KG1 (cell line): Measurements from ENCODE around the gene CATSPERZ.

Experiments
- DNase-seq: peaks from one replicate; lab custom pipeline; 2025; lab: John Stamatoyannopoulos, UW

CATSPERZ gene

DNA sequence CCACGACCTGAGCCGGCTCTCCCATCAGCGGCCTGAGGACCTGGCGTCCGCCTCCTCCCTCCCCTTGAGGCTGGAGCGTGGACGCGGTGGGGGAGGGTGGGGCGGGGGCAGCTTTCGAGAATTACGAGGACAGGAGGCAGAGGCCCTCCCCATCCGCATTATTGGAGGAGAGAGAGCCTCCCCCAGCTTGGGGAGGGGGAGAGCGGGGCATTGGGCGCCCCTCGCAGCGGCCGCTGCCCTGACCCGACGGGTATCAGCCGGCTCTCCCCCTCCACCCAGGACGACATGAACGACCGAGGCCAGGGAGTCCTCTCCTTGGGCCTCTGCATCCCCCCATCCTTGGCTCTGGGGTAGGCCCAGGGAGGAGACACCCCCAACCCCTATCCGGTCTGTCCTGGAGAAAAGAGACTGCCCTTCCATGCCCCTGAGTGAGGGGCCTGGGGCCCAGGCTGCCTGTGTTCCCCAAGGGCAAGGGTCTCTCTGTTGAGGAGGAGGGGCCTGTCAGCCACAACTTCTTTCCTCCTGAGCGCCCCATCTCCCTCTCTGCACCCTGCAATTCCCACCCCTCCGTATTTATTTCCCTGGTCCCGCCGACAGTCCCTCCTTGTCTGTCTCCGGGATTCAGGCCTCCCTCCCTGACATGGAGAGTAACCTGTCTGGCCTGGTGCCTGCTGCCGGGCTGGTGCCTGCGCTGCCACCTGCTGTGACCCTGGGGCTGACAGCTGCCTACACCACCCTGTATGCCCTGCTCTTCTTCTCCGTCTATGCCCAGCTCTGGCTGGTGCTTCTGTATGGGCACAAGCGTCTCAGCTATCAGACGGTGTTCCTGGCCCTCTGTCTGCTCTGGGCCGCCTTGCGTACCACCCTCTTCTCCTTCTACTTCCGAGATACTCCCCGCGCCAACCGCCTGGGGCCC lies 14.0 kb upstream of the CATSPERZ start:
- DNase-seq: peak; percentile 36

DNA sequence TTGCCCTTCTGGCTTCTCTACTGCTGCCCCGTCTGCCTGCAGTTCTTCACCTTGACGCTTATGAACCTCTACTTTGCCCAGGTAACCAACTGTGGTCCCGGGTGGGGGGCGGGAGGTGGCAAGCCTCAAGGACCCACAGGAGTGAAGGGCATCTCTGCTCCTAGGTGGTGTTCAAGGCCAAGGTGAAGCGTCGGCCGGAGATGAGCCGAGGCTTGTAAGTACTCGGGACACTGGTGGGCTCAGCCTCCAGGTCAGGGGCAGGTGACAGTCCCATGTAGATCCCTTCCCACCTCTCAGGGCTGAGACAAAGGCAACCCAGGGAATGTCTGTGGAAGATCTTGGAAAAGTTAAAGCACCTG lies 13.4 kb upstream of the CATSPERZ start:
- no peak for DNase-seq

DNA sequence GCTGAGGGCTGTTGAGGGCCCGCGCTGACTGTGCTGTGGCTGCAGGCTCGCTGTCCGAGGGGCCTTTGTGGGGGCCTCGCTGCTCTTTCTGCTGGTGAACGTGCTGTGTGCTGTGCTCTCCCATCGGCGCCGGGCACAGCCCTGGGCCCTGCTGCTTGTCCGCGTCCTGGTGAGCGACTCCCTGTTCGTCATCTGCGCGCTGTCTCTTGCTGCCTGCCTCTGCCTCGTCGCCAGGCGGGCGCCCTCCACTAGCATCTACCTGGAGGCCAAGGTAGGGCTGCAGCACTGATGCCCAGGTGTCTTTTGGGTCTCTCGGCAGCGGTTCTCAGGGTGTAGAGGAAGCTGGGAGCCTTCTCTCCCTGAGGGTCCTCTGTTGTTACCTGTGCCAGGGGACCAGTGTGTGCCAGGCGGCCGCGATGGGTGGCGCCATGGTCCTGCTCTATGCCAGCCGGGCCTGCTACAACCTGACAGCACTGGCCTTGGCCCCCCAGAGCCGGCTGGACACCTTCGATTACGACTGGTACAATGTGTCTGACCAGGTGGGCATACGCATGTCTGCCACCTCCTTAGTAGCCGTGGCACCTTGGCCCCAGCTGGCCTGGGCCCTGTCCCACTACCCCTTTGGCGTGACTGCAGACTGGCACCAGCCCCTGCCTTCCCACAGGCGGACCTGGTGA lies 12.3 kb upstream of the CATSPERZ start:
- DNase-seq: no peak

DNA sequence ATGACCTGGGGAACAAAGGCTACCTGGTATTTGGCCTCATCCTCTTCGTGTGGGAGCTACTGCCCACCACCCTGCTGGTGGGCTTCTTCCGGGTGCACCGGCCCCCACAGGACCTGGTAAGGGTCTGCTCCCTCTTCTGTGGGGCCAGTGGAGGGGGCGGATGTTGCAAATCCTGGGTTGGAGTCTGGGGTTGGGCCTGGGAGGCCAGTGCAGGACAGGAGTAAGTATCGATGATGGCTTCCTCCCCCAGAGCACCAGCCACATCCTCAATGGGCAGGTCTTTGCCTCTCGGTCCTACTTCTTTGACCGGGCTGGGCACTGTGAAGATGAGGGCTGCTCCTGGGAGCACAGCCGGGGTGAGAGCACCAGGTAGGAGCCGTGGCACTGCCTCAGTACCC lies 11.8 kb upstream of the CATSPERZ start:
- DNase-seq: no peak

DNA sequence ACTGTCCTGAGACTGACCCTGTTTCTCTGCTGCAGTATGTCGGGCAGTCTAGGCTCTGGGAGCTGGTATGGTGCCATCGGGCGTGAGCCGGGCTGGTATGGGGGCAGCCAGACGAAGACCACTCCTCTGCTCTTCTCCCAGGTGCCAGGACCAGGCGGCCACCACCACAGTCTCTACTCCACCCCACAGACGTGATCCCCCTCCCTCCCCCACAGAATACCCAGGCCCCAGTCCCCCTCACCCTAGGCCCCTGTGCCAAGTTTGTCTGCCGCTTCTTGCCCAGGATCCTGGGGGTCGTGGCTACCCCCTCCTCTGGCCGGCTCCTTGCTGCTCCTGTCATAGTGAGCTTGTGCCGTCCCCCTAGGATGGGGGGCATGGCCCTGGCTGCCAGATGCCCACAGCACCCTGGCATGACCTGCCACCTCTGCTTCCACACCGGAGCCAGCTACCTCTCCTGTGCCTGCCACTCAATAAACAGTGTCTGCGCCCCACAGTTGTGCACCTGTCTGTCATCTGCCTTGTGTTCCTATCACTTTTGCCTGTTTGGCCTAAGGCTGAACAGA lies 11.1 kb upstream of the CATSPERZ start:
- DNase-seq: no peak

DNA sequence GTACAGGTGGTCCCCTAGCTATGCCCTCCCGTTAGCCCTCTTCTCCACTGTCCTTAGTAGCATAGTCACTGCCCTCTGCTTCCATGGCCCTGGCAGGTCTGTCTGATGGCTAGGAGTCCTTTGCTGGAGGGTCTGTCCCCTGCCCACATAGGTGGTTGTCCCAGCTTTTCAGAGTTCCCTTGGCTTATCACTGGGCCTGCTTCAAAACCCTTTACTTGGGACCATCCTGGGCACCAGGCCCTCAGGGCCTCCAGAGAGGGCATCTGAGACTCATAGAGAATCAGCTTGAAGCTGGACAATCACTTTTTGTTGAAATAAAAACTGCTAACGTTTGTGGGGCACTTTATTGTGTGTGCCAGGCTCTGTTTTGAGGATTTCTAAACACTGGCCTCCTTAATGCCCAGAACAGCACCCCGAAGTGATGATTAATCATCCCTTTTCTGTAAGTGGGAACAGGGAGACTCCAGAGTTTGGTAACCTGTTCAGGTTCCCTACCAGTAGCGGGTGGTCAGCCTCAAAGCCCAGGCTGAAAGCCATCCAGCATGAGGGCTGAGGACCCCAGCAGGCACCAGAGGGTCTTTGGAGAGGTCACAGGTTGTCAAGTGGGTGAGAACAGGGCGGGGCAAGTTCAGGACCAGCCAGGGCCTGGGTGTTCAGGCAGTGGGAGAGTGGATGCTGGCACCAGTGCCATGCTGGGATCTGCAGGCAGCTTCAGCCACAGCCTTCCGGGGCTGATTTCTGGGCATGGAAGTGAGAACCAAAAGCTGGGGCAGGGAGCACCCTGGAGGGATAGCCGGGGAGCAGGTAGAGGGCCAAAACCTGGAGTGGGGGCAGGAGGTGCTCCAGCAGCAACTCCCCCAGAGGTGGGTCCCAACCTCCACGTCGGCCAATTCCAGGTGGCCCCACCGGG lies 9.6 kb upstream of the CATSPERZ start:
- DNase-seq: no peak

DNA sequence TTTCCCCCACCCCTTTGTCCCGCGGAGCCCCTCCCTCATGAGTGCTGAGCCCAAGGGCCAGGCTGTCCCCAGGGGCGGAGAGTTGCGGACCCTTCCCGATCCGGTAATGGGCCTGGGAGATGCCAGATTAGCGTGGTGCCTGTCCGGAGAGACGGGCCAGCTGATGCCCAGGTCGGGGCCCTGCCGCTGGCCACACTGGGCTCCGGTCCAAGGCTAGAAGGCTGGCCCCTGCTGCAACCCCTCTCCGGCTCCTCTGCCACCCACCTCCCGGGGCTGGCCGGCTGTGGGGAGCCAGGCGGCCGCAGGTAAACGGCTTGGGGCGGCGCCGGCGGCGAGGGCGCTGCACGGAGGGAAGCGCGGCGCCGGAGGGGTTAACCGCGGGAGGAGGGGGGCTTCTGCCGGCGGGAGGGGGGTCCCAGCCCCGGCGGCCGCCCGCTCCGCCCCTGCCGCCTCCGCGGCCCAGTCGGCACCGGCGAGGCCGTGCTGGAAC lies 8.9 kb upstream of the CATSPERZ start, which contains the start of gene KCNK4:
KCNK4 (plus strand) TSS at position 41 of the 490 bp plus-strand sequence. CDS start 1,717 bp downstream, outside the sequence.
- no peak for DNase-seq

DNA sequence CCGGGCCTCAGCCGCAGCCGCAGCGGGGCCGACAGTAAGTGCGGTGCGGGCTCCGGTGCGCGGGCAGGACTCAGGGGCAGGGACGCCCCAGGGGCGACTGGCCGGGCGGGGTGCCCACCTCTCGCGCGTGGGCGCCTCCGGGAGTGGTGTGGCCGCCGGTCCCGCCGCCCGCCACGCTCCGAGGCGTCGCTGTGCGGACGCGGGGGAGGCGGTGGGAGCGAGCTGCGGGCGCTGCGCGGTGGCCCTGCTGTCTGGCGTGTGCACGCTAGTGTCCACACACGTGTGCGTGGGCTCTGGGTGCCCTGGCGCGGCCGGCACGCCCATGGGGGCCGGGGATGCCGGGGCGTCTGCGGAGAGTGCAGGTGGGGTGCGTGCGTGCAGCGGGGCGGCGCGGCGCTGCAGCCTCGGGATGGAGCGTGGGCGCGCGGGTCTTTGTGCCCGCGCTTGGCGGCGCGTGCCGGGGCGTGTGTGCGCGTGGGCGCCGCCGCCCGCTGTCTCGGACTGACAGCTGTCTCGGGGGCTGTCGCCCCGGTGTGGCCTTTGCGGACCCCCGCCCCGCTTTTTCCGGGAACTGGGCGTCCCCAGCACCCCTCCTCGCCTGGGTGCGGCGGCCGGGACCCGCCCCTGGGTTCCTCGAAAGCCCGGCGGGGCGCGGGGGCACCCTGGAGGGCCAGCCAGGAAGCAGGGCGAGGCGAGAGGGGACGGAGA lies 8.3 kb upstream of the CATSPERZ start:
- DNase-seq: no peak

DNA sequence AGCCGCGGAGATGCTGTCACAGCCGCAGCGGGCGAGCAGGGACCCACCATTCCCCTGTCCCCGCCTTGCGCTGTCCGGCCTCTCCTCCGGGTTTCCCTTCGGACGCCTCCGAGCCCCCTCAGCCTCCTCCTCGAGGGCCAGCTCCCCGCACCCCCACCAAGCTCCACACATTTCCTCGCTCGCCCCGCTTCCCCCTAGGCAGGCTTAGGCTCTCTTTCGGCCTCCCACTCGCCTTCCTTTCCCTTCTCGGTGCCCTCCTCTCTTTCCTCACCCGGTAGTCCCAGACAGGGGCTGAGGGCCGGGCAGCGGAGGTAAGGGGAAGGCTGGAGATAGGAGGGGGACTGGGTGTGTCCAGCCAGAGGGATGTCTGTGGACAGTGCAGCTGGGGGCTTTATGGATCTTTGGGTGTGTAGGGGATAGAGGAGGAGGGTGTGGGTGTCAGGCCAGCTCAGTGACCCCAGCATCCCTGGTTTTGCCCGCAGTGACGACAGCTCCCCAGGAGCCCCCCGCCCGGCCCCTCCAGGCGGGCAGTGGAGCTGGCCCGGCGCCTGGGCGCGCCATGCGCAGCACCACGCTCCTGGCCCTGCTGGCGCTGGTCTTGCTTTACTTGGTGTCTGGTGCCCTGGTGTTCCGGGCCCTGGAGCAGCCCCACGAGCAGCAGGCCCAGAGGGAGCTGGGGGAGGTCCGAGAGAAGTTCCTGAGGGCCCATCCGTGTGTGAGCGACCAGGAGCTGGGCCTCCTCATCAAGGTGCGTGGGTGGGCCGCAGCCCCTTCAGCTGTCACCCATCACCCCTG lies 7.5 kb upstream of the CATSPERZ start:
- DNase-seq: no peak

DNA sequence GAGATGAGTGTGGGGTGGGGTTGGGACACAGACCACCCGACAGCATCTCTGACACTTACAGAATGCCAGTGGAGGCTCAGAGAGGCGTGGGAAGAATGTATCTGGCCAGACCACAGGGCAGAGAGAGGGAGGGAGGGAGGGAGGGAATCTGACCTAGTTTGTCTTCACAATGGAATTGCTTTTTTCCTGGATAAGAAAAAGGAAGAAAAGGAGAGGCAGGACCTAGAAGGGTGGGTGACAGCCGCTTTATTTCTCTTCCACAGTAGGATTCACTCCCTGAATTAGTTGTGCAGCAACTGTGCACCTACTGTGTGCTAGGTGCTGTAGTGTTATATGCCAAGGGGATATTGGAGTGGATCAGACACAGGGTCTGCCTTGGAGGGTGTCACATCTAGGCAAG lies 5.4 kb upstream of the CATSPERZ start:
- no peak for DNase-seq

DNA sequence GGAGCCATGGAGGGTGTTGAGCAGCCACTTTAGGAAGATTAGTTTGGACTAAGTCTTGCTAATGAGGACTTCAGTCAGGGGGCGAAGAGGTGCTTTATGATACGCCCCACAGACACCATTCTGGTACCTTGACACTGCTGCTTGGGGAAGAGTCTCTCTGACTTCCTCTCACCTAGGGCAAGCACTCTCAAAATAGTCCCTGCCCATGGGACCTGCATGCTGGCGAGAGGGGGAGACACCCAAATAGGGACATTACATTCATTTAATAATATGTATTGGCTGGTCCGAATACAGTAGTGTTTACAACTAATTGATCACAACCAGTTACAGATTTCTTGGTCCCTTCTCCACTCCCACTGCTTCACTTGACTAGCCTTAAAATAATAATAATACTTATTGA lies 4.4 kb upstream of the CATSPERZ start:
- DNase-seq: no peak

DNA sequence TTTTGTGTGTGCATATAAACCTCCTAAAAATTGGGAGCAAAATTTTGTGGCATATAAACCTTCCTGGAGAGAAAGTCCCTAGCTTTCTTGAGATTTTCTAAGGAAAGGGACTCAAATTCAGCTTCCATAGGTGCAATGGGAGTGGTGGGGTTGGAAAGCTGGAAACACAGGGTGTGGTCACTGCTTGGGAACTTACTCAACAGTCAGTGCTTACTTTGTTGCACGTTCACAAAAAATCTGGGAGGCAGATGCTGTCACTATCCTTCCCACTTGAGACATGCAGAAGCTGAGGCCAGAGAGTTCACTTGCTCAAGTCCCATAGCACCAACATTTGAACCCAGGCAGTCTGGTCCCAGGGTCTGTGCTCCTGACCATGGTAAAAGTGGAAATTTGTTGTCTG lies 3.9 kb upstream of the CATSPERZ start:
- DNase-seq: no peak

DNA sequence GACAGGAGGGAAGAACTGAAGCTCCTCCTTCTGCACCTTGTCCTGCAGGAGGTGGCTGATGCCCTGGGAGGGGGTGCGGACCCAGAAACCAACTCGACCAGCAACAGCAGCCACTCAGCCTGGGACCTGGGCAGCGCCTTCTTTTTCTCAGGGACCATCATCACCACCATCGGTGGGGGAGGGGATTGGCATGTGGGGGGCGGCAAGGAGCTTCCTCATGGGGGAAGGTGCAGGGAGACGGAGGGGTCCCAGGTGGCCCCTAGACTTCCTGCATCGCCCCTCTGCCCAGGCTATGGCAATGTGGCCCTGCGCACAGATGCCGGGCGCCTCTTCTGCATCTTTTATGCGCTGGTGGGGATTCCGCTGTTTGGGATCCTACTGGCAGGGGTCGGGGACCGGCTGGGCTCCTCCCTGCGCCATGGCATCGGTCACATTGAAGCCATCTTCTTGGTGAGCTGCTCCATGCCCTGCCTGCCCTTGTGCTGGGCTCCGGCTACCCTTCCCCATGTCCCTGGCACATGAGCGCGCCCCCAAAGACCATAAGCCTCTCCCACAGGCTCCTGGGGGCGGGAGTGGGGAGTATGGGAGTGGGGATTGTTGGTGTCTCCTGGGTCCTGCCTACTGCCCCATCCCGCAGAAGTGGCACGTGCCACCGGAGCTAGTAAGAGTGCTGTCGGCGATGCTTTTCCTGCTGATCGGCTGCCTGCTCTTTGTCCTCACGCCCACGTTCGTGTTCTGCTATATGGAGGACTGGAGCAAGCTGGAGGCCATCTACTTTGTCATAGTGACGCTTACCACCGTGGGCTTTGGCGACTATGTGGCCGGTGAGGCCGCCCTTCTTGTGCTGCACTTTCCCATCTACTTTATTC lies 3.1 kb upstream of the CATSPERZ start:
- DNase-seq: no peak

DNA sequence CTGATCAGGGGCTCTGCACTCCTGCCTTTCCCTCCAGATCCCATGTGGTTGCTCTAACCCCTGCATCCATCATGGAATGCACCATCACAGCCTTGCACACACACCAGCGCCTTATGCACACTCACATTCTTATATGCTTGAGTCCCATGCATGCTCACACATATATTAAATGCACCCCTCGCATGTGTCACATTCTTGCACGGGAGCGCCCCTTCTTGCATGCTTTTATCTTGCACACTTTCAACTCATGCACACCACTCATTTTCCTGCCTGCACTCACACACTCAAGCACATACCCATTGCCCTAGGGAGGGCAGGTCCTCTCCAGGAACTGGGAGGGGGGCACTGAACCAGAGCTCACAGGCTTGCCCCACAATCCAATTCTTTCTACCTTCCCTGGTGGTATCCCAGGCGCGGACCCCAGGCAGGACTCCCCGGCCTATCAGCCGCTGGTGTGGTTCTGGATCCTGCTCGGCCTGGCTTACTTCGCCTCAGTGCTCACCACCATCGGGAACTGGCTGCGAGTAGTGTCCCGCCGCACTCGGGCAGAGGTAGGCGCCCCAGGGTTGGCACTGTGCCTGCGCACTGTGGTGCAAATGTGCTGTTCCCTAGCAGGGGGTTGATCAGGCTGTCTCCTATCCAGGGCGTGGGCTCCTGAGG lies 2.3 kb upstream of the CATSPERZ start:
- DNase-seq: no peak

DNA sequence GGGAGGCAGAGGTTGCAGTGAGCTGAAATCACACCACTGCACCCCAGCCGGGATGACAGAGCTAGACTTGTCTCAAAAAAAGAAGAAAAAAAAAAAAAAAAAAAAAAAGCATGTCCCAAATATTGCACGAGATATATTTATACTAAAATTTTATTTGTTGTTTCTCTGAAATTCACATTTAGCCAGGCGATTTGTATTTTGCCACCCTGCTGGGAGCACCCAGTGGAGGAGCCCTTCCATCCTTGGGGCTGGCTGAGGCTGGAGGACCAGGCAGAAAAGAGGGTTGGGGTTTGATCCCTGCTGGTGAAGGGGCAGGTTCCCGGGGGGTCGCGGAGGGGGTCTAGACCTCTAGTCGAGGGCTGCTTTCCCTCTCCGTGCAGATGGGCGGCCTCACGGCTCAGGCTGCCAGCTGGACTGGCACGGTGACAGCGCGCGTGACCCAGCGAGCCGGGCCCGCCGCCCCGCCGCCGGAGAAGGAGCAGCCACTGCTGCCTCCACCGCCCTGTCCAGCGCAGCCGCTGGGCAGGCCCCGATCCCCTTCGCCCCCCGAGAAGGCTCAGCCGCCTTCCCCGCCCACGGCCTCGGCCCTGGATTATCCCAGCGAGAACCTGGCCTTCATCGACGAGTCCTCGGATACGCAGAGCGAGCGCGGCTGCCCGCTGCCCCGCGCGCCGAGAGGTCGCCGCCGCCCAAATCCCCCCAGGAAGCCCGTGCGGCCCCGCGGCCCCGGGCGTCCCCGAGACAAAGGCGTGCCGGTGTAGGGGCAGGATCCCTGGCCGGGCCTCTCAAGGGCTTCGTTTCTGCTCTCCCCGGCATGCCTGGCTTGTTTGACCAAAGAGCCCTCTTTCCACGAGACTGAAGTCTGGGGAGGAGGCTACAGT lies 952 bp upstream of the CATSPERZ start:
- no peak for DNase-seq

DNA sequence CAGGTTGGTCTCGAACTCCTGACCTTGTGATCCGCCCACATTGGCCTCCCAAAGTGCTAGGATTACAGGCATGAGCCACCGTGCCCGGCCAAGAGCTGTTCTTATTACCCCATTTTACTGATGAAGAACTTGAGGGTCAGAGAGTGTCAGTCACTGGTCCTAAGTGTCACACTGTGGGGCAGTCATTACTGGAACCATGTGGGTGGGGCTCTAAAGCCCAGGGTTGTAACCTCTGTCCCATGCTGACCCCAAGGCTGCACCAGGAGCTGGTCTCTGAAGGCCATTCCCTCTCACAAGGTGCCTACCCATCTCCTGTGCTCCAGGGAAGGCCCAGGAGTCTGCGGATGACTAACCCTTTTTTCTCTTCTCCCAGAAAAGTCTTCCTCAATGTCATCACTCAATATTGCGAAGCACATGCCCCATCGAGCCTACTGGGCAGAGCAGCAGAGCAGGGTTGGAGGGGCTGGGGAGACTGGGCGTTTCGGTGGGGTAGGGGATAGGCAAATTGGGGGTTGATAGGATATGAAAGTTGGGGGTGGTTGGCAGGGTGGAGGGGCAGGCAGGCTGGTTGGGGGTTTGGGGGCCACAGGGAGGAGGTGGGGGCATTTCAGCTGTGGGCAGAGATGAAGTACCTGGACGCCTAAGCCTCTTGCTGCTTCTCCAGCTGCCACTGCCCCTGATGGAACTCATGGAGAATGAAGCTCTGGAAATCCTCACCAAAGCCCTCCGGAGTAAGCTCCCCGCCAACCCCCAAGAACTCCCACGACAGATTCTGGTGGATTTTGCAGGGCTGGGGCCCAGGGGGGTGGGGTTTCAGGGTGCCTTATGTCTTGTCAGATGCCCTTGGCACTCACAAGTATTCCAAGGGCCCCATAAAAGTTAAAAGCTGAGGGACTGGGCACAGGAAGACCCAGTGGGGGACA lies 3.2 kb downstream of the CATSPERZ start:
- no peak for DNase-seq

DNA sequence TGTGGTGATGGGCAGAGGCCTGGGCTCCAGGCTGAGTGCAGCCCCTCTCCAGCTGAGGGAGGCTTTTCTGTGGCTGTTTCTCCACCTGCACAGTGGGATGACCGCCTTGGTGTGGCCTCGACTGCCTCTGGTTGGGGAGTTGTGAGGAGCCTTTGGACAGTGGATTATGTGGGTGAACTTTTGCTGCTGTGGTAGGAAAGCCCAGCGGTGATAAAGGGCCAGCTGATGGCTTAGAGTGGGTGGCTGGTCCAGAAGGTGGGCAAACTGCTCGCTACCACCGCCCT lies 3.8 kb downstream of the CATSPERZ start:
- DNase-seq: no peak
